Pancreas (tissue), 10 donors: ENCODE measurements around the gene RPL39L. TPM values are rescaled to one million over a fixed set of nuclear protein-coding genes. Genes with fewer than 3 reads are reported as not detected.

Experiments used
- ATAC-seq, 4 donors: fragments of 200-7000 bp; cut with Tn5 transposase; one replicate each; pipeline versions ENCODE4 v1.8.0 to v1.9.1; 2020; ENCODE audit warnings: mild to moderate bottlenecking in 4 of 4, moderate library complexity in 4 of 4
- DNase-seq, 6 donors: peaks; one replicate each; pipeline ENCODE4 v3.0.0-alpha.2; 2020
- FAIRE-seq: peaks from 2 replicates; lab custom pipeline; 2012; peaks lifted over from hg19 to GRCh38; lab: Jason Lieb, UNC
- H3K27ac ChIP-seq, 4 donors: fragments of 200-600 bp; sonication (generic); 1 replicate in 3 of 4; 2 replicates in 1 of 4; pipeline versions ENCODE4 v1.5.0 to v1.8.0; 2020
- H3K27me3 ChIP-seq, 4 donors: fragments of 200-600 bp; one replicate each; pipeline ENCODE4 v1.8.0; 2021
- H3K36me3 ChIP-seq, 3 donors: fragments of 200-600 bp; sonication (generic) in 1 of 3; one replicate each; pipeline versions ENCODE4 v1.5.0 to v1.8.0; 2020 to 2021
- H3K4me1 ChIP-seq, 3 donors: fragments of 200-600 bp; one replicate each; pipeline ENCODE4 v1.8.0; 2021
- H3K4me3 ChIP-seq, 4 donors: fragments of 200-600 bp; sonication (generic) in 2 of 4; one replicate each; pipeline versions ENCODE4 v1.5.0 to v1.8.0; 2020 to 2021
- H3K9me3 ChIP-seq, 4 donors: fragments of 200-600 bp; one replicate each; pipeline ENCODE4 v1.8.0; 2021
- CTCF ChIP-seq, 4 donors: fragments of 200-600 bp; sonication (generic) in 3 of 4; IDR thresholded peaks; one replicate each; pipeline versions ENCODE4 v1.5.0 to v1.8.0; 2021; ENCODE audit warnings: antibody characterized with exemption in 4 of 4
- WGBS, 2 donors: extraction: QIAGEN DNeasy Blood & Tissue Kit; methylation state at CpG; one replicate each; pipeline ENCODE4 v1.1.7; 2013; 5-methylcytosine and 5-hydroxymethylcytosine counted together
- intact Hi-C, 3 donors: fragments of 100-400 bp; cut with DNase I; formaldehyde crosslinking; loops; one replicate each; pipeline versions ENCODE4 v1.11.1 to v1.14.2; 2022
- polyA plus RNA-seq, 2 donors: library from polyadenylated mRNA; stranded (reverse); fragments of 200-250 nt; gene quantifications; one replicate each; pipeline ENCODE4 v1.2.3, GENCODE V29; 2013
- total RNA-seq, 6 donors: library from RNA; stranded (reverse); fragmentation: NEBNext Ultra II Directional in 4 of 6; extraction: Animal tissue kit (Norgen Biotek cat#: 25700) in 4 of 6; gene quantifications; one replicate each; pipeline versions ENCODE4 v1.2.1 to v1.2.4, GENCODE V29; 2021 to 2023
- donor health status: healthy with polysubstance abuse.
- donor health status: DM: no; HTN: no; CAD: no; lungs with moderate emphysema.
- donor health status: DM: no; HTN: no; CAD: no.
- donor health status: control.
- donor health status: control.
- donor health status: Bipolar disorder and iron deficiency.
- donor health status: DM: yes; HTN: yes; CAD: no.
- donor health status: DM: no; HTN: no; CAD: no.
- donor health status: DM: no; HTN: no; CAD: no.
- donor health status: DM: yes; HTN: yes; CAD: no.

RPL39L gene
- total and polyA plus RNA-seq, 8 donors: 0.31 to 2.2 (median 0.90) TPM

DNA sequence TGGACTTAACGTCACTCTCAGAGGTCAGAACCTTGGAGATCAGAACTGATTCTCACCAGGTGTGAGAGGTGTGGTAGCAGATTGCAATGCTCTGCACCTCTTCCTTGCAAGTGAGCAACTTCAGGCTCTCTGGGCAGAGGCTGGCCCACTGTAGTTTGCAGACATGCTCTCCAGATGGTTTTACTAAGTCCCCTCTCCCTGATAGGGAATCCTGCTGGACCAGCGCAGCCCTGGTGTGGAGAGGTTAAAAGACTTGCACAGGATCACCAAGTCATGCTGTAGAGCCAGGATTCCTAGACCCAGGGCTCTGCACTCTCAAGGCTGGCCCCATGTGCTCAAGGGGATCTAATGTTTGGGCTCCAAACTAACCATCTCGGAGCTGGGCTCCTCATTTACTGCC lies 62.2 kb downstream of the RPL39L start:
- intact Hi-C loops: no loop called here
- FAIRE-seq (no peak), ATAC-seq (no peak), DNase-seq (no peak)
- H3K4me1 ChIP-seq: no peaks in the 10 kb centered on the region
- H3K27me3 ChIP-seq: no peaks in the 10 kb centered on the region
- WGBS, 2 donors: 61 to 85% methylated on average over 3 of the region's 3 CpGs
- no peak for TF ChIP-seq CTCF (IDR thresholded peaks at IDR 0.05)
- H3K9me3 ChIP-seq: no peaks in the 10 kb centered on the region
- no peak overlapping the region for H3K4me3 ChIP-seq
- no peaks in the 10 kb centered on the region for H3K36me3 ChIP-seq
- H3K27ac ChIP-seq: no peak overlapping the region

DNA sequence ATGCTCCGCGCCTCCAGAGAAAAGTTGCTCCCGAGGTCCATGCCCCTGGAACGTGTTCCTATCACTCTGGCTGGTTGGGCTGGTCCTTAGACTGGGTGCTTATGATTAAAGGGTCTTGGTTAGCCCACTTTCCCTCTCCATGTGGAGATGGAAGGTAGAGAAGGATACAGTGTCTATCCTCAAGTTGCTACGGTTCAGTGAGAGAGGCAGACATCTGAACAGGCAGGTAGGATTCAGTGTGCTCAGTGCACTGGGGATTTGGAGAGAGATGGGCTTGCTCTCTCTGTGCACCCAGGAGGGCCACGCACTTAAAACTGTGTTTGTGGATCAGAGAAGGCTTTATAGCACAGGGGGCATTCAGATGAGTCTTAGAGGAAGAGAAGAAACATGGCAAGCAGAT lies 63.0 kb downstream of the RPL39L start:
- Histone ChIP-seq H3K27ac (no peak overlapping the region), H3K4me1 (no peaks in the 10 kb centered on the region), H3K4me3 (no peak overlapping the region), H3K9me3 (no peaks in the 10 kb centered on the region), H3K27me3 (no peaks in the 10 kb centered on the region), H3K36me3 (no peaks in the 10 kb centered on the region)
- no peak for ATAC-seq
- no peak for DNase-seq
- FAIRE-seq: no peak
- WGBS, 2 donors: 71 to 75% methylated on average over 6 of the region's 6 CpGs
- intact Hi-C loops: no loop called here
- TF ChIP-seq CTCF (IDR thresholded peaks at IDR 0.05): no peak

DNA sequence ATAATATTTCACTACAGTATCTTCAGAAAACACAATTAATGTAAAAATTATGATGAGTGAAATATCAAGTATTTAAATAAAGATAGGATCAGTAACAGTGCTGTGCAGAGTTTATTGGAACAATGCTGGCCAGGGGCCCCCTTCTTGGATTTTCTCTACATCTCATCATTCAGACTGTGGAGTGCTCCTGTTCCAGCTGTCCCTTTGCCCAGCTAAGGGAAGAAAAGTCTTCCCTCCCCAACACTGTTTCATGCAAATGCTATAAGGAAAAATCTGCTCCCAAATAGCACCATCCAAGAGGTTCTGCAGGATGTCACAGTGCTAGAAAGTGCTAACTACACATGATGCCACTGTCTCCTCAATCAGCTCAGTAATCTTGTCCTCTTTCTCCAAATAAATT lies 64.5 kb downstream of the RPL39L start:
- H3K4me3 ChIP-seq: no peak overlapping the region
- no peaks in the 10 kb centered on the region for H3K4me1 ChIP-seq
- H3K27ac ChIP-seq: no peak overlapping the region
- ATAC-seq (no peak), DNase-seq (no peak), FAIRE-seq (no peak)
- no peaks in the 10 kb centered on the region for H3K27me3 ChIP-seq
- H3K36me3 ChIP-seq: no peaks in the 10 kb centered on the region
- TF ChIP-seq CTCF (IDR thresholded peaks at IDR 0.05): no peak
- intact Hi-C loops: no loop called here
- no peaks in the 10 kb centered on the region for H3K9me3 ChIP-seq

DNA sequence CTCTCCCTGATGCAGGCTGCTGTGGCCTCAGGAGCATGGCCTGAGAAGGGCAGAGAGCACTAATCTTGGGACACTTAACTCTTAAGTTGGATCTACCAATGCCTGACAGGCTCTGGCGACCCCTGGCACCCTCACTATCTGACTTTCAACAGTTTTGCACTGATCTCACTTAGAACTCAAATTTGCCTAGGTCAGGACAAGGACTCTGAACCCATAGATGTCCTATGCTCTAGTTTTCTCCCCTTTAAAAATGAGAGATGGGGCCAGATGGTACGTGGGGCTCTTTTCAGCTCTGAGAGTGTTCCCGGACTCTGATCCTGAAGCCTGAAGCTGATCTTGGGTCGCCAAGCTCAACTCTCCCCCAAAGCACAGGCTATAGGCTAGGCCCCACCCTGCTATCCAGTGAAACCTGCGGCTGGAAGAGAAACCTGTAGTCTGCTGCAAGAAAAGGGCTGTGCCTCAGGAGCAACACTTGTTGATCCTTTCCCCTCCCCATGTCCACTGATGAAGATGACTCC lies 65.7 kb downstream of the RPL39L start:
- no peaks in the 10 kb centered on the region for H3K9me3 ChIP-seq
- TF ChIP-seq CTCF (IDR thresholded peaks at IDR 0.05): no peak
- H3K4me3 ChIP-seq: no peak overlapping the region
- H3K4me1 ChIP-seq: no peaks in the 10 kb centered on the region
- WGBS, 2 donors: 70 to 80% methylated on average over 5 of the region's 5 CpGs
- H3K36me3 ChIP-seq: no peaks in the 10 kb centered on the region
- ATAC-seq: no peak
- no peak overlapping the region for H3K27ac ChIP-seq
- DNase-seq: no peak
- H3K27me3 ChIP-seq: no peaks in the 10 kb centered on the region
- intact Hi-C loops: no loop called here
- no peak for FAIRE-seq

DNA sequence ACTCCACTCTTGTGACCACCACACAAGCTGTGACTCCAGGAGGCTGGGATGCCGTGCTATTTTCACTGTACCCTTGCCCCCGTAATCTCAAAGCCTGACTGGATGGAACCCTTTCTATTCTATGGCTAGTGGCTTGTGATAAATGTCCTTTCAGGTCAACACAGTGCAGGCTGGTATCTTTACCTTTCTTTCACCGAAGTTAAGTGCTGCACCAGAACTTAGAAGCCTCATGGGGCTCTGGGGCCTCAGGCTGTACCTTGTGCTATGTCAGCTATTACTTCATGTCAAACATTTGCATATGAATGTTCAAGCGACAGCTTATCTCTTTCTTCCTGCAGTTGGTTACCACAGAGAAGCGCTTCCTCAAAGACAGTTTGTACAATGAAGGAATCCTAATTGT lies 66.8 kb downstream of the RPL39L start:
- no peak for TF ChIP-seq CTCF (IDR thresholded peaks at IDR 0.05)
- intact Hi-C loops: no loop called here
- WGBS, 2 donors: 69 to 79% methylated on average over 5 of the region's 5 CpGs
- no peak overlapping the region for H3K27ac ChIP-seq
- no peaks in the 10 kb centered on the region for H3K4me1 ChIP-seq
- DNase-seq (no peak), FAIRE-seq (no peak), ATAC-seq (no peak)
- H3K36me3 ChIP-seq: no peaks in the 10 kb centered on the region
- no peaks in the 10 kb centered on the region for H3K27me3 ChIP-seq
- H3K4me3 ChIP-seq: no peak overlapping the region
- no peaks in the 10 kb centered on the region for H3K9me3 ChIP-seq
